SK-N-SH treated with all-trans-retinoic acid at 6 μM for 48 hours (cell line): ENCODE data around the gene SPATA25.

Source experiments
- ATAC-seq: fragments of 200-7000 bp; cut with Tn5 transposase; 3 replicates; pipeline ENCODE4 v1.9.1; 2020; ENCODE audit warnings: mild to moderate bottlenecking, moderate library complexity
- ARNTL ChIP-seq: fragments of 450-650 bp; formaldehyde crosslinking; IDR thresholded peaks from 2 replicates; pipeline ENCODE4 v1.5.0; 2020; ENCODE audit warnings: low read depth, mild to moderate bottlenecking, moderate library complexity, borderline replicate concordance
- CSDC2 ChIP-seq: fragments of 250-450 bp; sonication (Bioruptor Pico); IDR thresholded peaks from 2 replicates; pipeline ENCODE4 v1.5.0; 2020; ENCODE audit warnings: mild to moderate bottlenecking, moderate library complexity
- GLIS3 ChIP-seq: fragments of 250-450 bp; sonication (Bioruptor Pico); IDR thresholded peaks from 2 replicates; pipeline ENCODE4 v1.5.0; 2020; ENCODE audit warnings: mild to moderate bottlenecking, moderate library complexity
- ISL1 ChIP-seq: fragments of 250-450 bp; sonication (Bioruptor Pico); IDR thresholded peaks from 2 replicates; pipeline ENCODE4 v2.1.2; 2022; ENCODE audit warnings: mild to moderate bottlenecking, moderate library complexity
- OSR1 ChIP-seq: fragments of 250-450 bp; sonication (Bioruptor Pico); IDR thresholded peaks from 2 replicates; pipeline ENCODE4 v1.8.0; 2022; ENCODE audit warnings: moderate library complexity, mild to moderate bottlenecking, inconsistent platforms
- PPARA ChIP-seq: fragments of 250-450 bp; sonication (Bioruptor Pico); IDR thresholded peaks from 2 replicates; pipeline ENCODE4 v1.5.0; 2020; ENCODE audit warnings: mild to moderate bottlenecking, borderline replicate concordance
- RARB ChIP-seq: fragments of 250-450 bp; sonication (Bioruptor Pico); IDR thresholded peaks from 2 replicates; pipeline ENCODE4 v1.8.0; 2021; ENCODE audit warnings: mild to moderate bottlenecking, moderate library complexity
- SNAI2 ChIP-seq: fragments of 250-450 bp; sonication (Bioruptor Pico); IDR thresholded peaks from 2 replicates; pipeline ENCODE4 v1.5.0; 2020; ENCODE audit warnings: mild to moderate bottlenecking, moderate library complexity
- TCF4 ChIP-seq: fragments of 250-450 bp; sonication (Bioruptor Pico); IDR thresholded peaks from 2 replicates; pipeline ENCODE4 v1.8.0; 2021; ENCODE audit warnings: mild to moderate bottlenecking, moderate library complexity, borderline replicate concordance
- TOX ChIP-seq: fragments of 250-450 bp; sonication (Bioruptor Pico); IDR thresholded peaks from 2 replicates; pipeline ENCODE4 v1.8.0; 2021; ENCODE audit warnings: mild to moderate bottlenecking, moderate library complexity, borderline replicate concordance
- ZC3H10 ChIP-seq: fragments of 250-450 bp; sonication (Bioruptor Pico); IDR thresholded peaks from 2 replicates; pipeline ENCODE4 v1.5.1; 2021; ENCODE audit warnings: mild to moderate bottlenecking, moderate library complexity
- ZFP30 ChIP-seq: fragments of 450-650 bp; formaldehyde crosslinking; IDR thresholded peaks from 2 replicates; pipeline ENCODE4 v1.5.0; 2022; ENCODE audit warnings: mild to moderate bottlenecking, moderate library complexity
- ZNF565 ChIP-seq: fragments of 450-650 bp; formaldehyde crosslinking; conservative IDR thresholded peaks from 2 replicates; pipeline ENCODE4 v1.5.0; 2020; ENCODE audit warnings: low read depth, mild to moderate bottlenecking, moderate library complexity
- ZNF70 ChIP-seq: fragments of 450-650 bp; formaldehyde crosslinking; IDR thresholded peaks from 2 replicates; pipeline ENCODE4 v1.5.0; 2020; ENCODE audit warnings: mild to moderate bottlenecking, moderate library complexity
- ZNF8 ChIP-seq: fragments of 450-650 bp; formaldehyde crosslinking; IDR thresholded peaks from 2 replicates; pipeline ENCODE4 v1.5.0; 2020; ENCODE audit warnings: mild to moderate bottlenecking, moderate library complexity
- TF ChIP-seq, protein P1 (sequence below): fragments of 250-450 bp; sonication (Bioruptor Pico); IDR thresholded peaks from 2 replicates; pipeline ENCODE4 v1.5.1; 2021; ENCODE audit warnings: mild to moderate bottlenecking, moderate library complexity
- TF ChIP-seq, protein P2 (sequence below): fragments of 250-450 bp; sonication (Bioruptor Pico); IDR thresholded peaks from 2 replicates; pipeline ENCODE4 v1.5.1; 2020; ENCODE audit warnings: low read depth, mild to moderate bottlenecking, moderate library complexity
- TF ChIP-seq, protein P3 (sequence below): fragments of 250-450 bp; sonication (Bioruptor Pico); IDR thresholded peaks from 2 replicates; pipeline ENCODE4 v1.8.0; 2020; ENCODE audit warnings: mild to moderate bottlenecking, moderate library complexity, borderline replicate concordance
- TF ChIP-seq, protein P4 (sequence below): fragments of 250-450 bp; sonication (Bioruptor Pico); IDR thresholded peaks from 2 replicates; pipeline ENCODE4 v1.5.0; 2020; ENCODE audit warnings: mild to moderate bottlenecking, moderate library complexity
- TF ChIP-seq, protein P5 (sequence below): fragments of 250-450 bp; sonication (Bioruptor Pico); IDR thresholded peaks from 2 replicates; pipeline ENCODE4 v1.8.0; 2021; ENCODE audit warnings: low read depth, mild to moderate bottlenecking, moderate library complexity, borderline replicate concordance

SPATA25 gene

DNA sequence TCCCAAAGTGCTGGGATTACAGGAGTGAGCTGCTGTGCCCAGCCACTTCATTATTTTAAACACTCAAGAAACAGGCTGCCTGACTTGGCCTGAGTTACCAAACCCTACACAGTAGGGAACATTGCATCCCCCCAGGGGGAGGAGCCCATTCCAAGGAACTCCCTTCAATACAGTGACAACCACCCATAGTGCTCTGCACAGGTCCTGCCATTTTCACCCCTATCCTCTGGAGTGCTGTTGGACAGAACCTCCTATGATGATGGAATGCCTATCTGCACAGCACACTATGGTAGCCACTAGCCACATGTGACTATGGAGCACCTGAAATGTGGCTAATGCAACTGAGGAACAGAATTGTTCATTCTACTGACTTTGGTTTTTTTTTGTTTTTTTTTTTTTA lies 42.0 kb downstream of the SPATA25 start:
- TF ChIP-seq, protein P1, sequence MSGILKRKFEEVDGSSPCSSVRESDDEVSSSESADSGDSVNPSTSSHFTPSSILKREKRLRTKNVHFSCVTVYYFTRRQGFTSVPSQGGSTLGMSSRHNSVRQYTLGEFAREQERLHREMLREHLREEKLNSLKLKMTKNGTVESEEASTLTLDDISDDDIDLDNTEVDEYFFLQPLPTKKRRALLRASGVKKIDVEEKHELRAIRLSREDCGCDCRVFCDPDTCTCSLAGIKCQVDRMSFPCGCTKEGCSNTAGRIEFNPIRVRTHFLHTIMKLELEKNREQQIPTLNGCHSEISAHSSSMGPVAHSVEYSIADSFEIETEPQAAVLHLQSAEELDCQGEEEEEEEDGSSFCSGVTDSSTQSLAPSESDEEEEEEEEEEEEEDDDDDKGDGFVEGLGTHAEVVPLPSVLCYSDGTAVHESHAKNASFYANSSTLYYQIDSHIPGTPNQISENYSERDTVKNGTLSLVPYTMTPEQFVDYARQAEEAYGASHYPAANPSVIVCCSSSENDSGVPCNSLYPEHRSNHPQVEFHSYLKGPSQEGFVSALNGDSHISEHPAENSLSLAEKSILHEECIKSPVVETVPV (CRISPR knock-in tag): no peak
- no peak for TF ChIP-seq TCF4 (CRISPR knock-in tag)
- ATAC-seq: peak; percentile 13; the same call in 1 of the 3 replicates

DNA sequence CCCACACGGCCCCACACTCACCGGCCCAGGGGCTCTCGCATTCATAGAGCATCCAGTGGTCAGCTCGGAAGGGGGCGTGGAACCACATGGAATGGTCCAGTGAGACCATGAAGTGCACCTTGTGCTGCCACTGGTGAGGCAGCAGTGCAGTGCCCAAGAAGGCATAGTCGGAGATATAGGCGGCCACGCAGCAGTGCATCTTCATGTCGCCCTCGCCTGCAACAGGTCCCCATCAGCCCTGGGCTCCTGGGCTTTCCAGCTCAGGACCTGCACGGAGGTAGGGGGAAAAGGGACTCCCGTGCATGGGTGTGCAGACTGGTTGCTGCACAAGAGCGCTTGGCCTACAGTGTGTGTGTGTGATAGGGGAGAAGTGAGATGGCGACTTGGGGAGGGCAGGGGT lies 43.9 kb downstream of the SPATA25 start:
- TF ChIP-seq TCF4 (CRISPR knock-in tag) (no peak), TOX (no peak), ZFP30 (CRISPR knock-in tag) (no peak), ZNF8 (CRISPR knock-in tag) (no peak), CSDC2 (CRISPR knock-in tag) (no peak), PPARA (no peak), ZC3H10 (CRISPR knock-in tag) (no peak), ARNTL (CRISPR knock-in tag) (no peak), ISL1 (CRISPR knock-in tag) (no peak), OSR1 (CRISPR knock-in tag) (no peak), GLIS3 (CRISPR knock-in tag) (no peak), RARB (no peak), ZNF70 (CRISPR knock-in tag) (no peak), SNAI2 (CRISPR knock-in tag) (no peak)
- TF ChIP-seq, protein P2, sequence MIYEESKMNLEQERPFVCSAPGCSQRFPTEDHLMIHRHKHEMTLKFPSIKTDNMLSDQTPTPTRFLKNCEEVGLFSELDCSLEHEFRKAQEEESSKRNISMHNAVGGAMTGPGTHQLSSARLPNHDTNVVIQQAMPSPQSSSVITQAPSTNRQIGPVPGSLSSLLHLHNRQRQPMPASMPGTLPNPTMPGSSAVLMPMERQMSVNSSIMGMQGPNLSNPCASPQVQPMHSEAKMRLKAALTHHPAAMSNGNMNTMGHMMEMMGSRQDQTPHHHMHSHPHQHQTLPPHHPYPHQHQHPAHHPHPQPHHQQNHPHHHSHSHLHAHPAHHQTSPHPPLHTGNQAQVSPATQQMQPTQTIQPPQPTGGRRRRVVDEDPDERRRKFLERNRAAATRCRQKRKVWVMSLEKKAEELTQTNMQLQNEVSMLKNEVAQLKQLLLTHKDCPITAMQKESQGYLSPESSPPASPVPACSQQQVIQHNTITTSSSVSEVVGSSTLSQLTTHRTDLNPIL: no peak
- TF ChIP-seq, protein P3, sequence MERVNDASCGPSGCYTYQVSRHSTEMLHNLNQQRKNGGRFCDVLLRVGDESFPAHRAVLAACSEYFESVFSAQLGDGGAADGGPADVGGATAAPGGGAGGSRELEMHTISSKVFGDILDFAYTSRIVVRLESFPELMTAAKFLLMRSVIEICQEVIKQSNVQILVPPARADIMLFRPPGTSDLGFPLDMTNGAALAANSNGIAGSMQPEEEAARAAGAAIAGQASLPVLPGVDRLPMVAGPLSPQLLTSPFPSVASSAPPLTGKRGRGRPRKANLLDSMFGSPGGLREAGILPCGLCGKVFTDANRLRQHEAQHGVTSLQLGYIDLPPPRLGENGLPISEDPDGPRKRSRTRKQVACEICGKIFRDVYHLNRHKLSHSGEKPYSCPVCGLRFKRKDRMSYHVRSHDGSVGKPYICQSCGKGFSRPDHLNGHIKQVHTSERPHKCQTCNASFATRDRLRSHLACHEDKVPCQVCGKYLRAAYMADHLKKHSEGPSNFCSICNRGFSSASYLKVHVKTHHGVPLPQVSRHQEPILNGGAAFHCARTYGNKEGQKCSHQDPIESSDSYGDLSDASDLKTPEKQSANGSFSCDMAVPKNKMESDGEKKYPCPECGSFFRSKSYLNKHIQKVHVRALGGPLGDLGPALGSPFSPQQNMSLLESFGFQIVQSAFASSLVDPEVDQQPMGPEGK (CRISPR knock-in tag): no peak
- TF ChIP-seq, protein P1 (CRISPR knock-in tag): no peak
- TF ChIP-seq, protein P4, sequence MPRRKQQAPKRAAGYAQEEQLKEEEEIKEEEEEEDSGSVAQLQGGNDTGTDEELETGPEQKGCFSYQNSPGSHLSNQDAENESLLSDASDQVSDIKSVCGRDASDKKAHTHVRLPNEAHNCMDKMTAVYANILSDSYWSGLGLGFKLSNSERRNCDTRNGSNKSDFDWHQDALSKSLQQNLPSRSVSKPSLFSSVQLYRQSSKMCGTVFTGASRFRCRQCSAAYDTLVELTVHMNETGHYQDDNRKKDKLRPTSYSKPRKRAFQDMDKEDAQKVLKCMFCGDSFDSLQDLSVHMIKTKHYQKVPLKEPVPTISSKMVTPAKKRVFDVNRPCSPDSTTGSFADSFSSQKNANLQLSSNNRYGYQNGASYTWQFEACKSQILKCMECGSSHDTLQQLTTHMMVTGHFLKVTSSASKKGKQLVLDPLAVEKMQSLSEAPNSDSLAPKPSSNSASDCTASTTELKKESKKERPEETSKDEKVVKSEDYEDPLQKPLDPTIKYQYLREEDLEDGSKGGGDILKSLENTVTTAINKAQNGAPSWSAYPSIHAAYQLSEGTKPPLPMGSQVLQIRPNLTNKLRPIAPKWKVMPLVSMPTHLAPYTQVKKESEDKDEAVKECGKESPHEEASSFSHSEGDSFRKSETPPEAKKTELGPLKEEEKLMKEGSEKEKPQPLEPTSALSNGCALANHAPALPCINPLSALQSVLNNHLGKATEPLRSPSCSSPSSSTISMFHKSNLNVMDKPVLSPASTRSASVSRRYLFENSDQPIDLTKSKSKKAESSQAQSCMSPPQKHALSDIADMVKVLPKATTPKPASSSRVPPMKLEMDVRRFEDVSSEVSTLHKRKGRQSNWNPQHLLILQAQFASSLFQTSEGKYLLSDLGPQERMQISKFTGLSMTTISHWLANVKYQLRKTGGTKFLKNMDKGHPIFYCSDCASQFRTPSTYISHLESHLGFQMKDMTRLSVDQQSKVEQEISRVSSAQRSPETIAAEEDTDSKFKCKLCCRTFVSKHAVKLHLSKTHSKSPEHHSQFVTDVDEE (CRISPR knock-in tag): no peak
- TF ChIP-seq, protein P5, sequence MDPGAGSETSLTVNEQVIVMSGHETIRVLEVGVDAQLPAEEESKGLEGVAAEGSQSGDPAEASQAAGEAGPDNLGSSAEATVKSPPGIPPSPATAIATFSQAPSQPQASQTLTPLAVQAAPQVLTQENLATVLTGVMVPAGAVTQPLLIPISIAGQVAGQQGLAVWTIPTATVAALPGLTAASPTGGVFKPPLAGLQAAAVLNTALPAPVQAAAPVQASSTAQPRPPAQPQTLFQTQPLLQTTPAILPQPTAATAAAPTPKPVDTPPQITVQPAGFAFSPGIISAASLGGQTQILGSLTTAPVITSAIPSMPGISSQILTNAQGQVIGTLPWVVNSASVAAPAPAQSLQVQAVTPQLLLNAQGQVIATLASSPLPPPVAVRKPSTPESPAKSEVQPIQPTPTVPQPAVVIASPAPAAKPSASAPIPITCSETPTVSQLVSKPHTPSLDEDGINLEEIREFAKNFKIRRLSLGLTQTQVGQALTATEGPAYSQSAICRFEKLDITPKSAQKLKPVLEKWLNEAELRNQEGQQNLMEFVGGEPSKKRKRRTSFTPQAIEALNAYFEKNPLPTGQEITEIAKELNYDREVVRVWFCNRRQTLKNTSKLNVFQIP: no peak
- no peak; the same call in 2 of the 3 replicates for ATAC-seq

DNA sequence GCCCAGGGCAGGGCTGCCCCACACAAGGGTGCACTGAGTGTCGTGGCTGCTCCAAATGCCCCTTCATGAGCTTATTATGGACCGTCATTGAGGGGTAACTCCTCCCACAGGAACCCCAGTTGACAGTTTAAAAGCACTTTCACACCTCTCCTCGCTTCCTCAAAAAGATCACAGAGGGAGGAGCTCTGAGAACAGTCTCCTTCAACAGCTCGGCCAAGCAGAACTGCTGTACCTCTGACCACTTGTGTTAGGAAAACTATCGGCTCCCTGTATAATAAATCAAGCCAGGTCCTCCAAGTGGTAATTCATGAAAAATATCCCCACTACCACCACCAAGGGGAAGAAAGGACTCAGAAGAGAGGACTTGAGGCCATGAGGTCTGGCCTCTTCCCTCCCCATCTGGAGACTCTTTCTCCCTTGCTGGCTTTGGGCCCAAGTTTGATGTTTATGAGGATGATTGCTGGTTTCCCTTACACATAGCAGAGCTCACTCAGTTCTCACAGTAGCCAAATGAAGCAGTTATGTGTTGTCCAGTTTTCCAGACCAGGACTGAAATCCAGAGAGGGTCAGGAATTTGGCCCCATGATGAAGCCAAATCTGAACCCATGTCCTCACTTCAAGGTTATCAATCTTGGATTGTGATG lies 45.1 kb downstream of the SPATA25 start:
- TF ChIP-seq ZNF565 (no peak), TCF4 (CRISPR knock-in tag) (no peak)
- TF ChIP-seq, all 23 proteins: peak for 0
- no peak; the same call in 2 of the 3 replicates for ATAC-seq
